Inflammatory macrophage (primary cell): ENCODE measurements around the gene MKRN2.
"Not testable (repeated sequence)": the region's sequence is repeated elsewhere in the genome, so short reads cannot be mapped to it uniquely, and the experiment has no call there.

ENCODE experiments used
- DNase-seq, 2 donors: peaks; one replicate each; pipeline ENCODE4 v3.0.0-alpha.2; 2020 to 2022

Gene MKRN2

GRCh38 chr3:12588039-12589009 is 31.4 kb downstream of the MKRN2 start:
- no peak for DNase-seq

GRCh38 chr3:12590096-12590495 is 33.2 kb downstream of the MKRN2 start:
- DNase-seq: peak; percentile 67 to 77

GRCh38 chr3:12591456-12591855 is 34.6 kb downstream of the MKRN2 start:
- no peak for DNase-seq

- no peak for DNase-seq
Observed at GRCh38 chr3:12591997-12592715, 35.3 kb downstream of the MKRN2 start.

- DNase-seq: no peak
Observed at GRCh38 chr3:12593473-12593872, 36.6 kb downstream of the MKRN2 start.

GRCh38 chr3:12598890-12599289 is 42.0 kb downstream of the MKRN2 start:
- DNase-seq: no peak

GRCh38 chr3:12601072-12601471 is 44.2 kb downstream of the MKRN2 start:
- DNase-seq: no peak

GRCh38 chr3:12603969-12604368 is 47.1 kb downstream of the MKRN2 start:
- no peak for DNase-seq

- DNase-seq: no peak
Observed at GRCh38 chr3:12608376-12608775, 51.5 kb downstream of the MKRN2 start.

- DNase-seq: no peak
Observed at GRCh38 chr3:12611117-12611516, 54.2 kb downstream of the MKRN2 start.

- no peak for DNase-seq
Observed at GRCh38 chr3:12612514-12613226, 55.8 kb downstream of the MKRN2 start.

GRCh38 chr3:12613250-12613649 is 56.4 kb downstream of the MKRN2 start:
- DNase-seq: no peak

- no peak for DNase-seq
Observed at GRCh38 chr3:12615266-12615665, 58.4 kb downstream of the MKRN2 start.

- DNase-seq: no peak
Observed at GRCh38 chr3:12618426-12618825, 61.5 kb downstream of the MKRN2 start.

- no peak for DNase-seq
Observed at GRCh38 chr3:12620305-12620704, 63.4 kb downstream of the MKRN2 start.

GRCh38 chr3:12620729-12621128 is 63.8 kb downstream of the MKRN2 start:
- DNase-seq: no peak

- no peak for DNase-seq
Observed at GRCh38 chr3:12622335-12622734, 65.4 kb downstream of the MKRN2 start.

- no peak for DNase-seq
Observed at GRCh38 chr3:12624056-12624455, 67.2 kb downstream of the MKRN2 start.

- DNase-seq: not testable (repeated sequence)
Observed at GRCh38 chr3:12624964-12625363, 68.1 kb downstream of the MKRN2 start.

GRCh38 chr3:12627370-12627769 is 70.5 kb downstream of the MKRN2 start:
- no peak for DNase-seq

- no peak for DNase-seq
Observed at GRCh38 chr3:12628813-12629212, 71.9 kb downstream of the MKRN2 start.

GRCh38 chr3:12629560-12629959 is 72.7 kb downstream of the MKRN2 start:
- DNase-seq: no peak

GRCh38 chr3:12630292-12630691 is 73.4 kb downstream of the MKRN2 start:
- no peak for DNase-seq
